RKO (cell line): ENCODE results near the gene TMEM272.

ENCODE experiments used
- DNase-seq: peaks from one replicate; pipeline ENCODE4 v3.0.0-alpha.2; 2016; ENCODE audit warnings: low spot score

Gene TMEM272

GRCh38 chr13:51849145-51850101 lies 4.4 kb upstream of the TMEM272 start:
- DNase-seq, result no peak

- no peak for DNase-seq
Measured at GRCh38 chr13:51848674-51849073, 3.7 kb upstream of the TMEM272 start.

GRCh38 chr13:51846756-51847155 lies 1.8 kb upstream of the TMEM272 start:
- peak; percentile 35 for DNase-seq

GRCh38 chr13:51845574-51846318 lies 769 bp upstream of the TMEM272 start:
- no peak for DNase-seq

- no peak for DNase-seq
Measured at GRCh38 chr13:51843529-51843928, 1.4 kb downstream of the TMEM272 start.

- DNase-seq, result no peak
Measured at GRCh38 chr13:51841732-51842131, 3.2 kb downstream of the TMEM272 start.

- DNase-seq, result no peak
Measured at GRCh38 chr13:51840917-51841316, 4.1 kb downstream of the TMEM272 start.

- DNase-seq, result no peak
Measured at GRCh38 chr13:51839711-51840540, 5.1 kb downstream of the TMEM272 start.

- peak; percentile 14 for DNase-seq
Measured at GRCh38 chr13:51838240-51838846, 6.6 kb downstream of the TMEM272 start.

- DNase-seq, result no peak
Measured at GRCh38 chr13:51837016-51837415, 8.0 kb downstream of the TMEM272 start.

- DNase-seq, result no peak
Measured at GRCh38 chr13:51834581-51835171, 10.3 kb downstream of the TMEM272 start.

GRCh38 chr13:51833980-51834379 lies 11.0 kb downstream of the TMEM272 start:
- DNase-seq, result no peak

GRCh38 chr13:51832471-51833152 lies 12.4 kb downstream of the TMEM272 start:
- no peak for DNase-seq

GRCh38 chr13:51831519-51831918 lies 13.5 kb downstream of the TMEM272 start:
- no peak for DNase-seq

- no peak for DNase-seq
Measured at GRCh38 chr13:51829568-51829899, 15.4 kb downstream of the TMEM272 start.

- no peak for DNase-seq
Measured at GRCh38 chr13:51828730-51829567, 16.0 kb downstream of the TMEM272 start.

GRCh38 chr13:51827254-51827653 lies 17.7 kb downstream of the TMEM272 start:
- DNase-seq, result no peak

- no peak for DNase-seq
Measured at GRCh38 chr13:51826606-51827005, 18.4 kb downstream of the TMEM272 start.

GRCh38 chr13:51825681-51826254 lies 19.2 kb downstream of the TMEM272 start:
- no peak for DNase-seq

- DNase-seq, result no peak
Measured at GRCh38 chr13:51825165-51825592, 19.8 kb downstream of the TMEM272 start.
